Measurements from ENCODE around the gene PJA2.
"Not testable (repeated sequence)": the region's sequence is repeated elsewhere in the genome, so short reads cannot be mapped to it uniquely, and the experiment has no call there.

The PJA2 gene

GRCh38 chr5:109409844-109410388 lies at the start of gene PJA2:
Gene PJA2 (minus strand): TSS chr5:109409974. CDS start chr5:109383433, 26,541 bp downstream.
- peak; percentile 88 for ATAC-seq

- peak; percentile 98 to 99 for ATAC-seq
These were observed 45.9 kb upstream of the PJA2 start for GRCh38 chr5:109455598-109456096.

- ATAC-seq, result no peak
These were observed 45.1 kb upstream of the PJA2 start for GRCh38 chr5:109454731-109455505.

- no peak for ATAC-seq
These were observed 43.5 kb upstream of the PJA2 start for GRCh38 chr5:109453251-109453650.

- no peak for ATAC-seq
These were observed 42.9 kb upstream of the PJA2 start for GRCh38 chr5:109452661-109453060.

GRCh38 chr5:109451146-109451545 lies 41.4 kb upstream of the PJA2 start:
- no peak for ATAC-seq

GRCh38 chr5:109450129-109450877 lies 40.5 kb upstream of the PJA2 start:
- no peak for ATAC-seq

GRCh38 chr5:109448838-109449237 lies 39.1 kb upstream of the PJA2 start:
- ATAC-seq, result no peak

GRCh38 chr5:109439590-109439989 lies 29.8 kb upstream of the PJA2 start:
- no peak for ATAC-seq

- no peak for ATAC-seq
These were observed 16.3 kb upstream of the PJA2 start for GRCh38 chr5:109426075-109426474.

GRCh38 chr5:109425521-109425920 lies 15.7 kb upstream of the PJA2 start:
- ATAC-seq, result not testable (repeated sequence)

- ATAC-seq, result no peak
These were observed 12.2 kb upstream of the PJA2 start for GRCh38 chr5:109421956-109422355.

GRCh38 chr5:109418712-109419352 lies 9.1 kb upstream of the PJA2 start:
- no peak for ATAC-seq

GRCh38 chr5:109416882-109417281 lies 7.1 kb upstream of the PJA2 start:
- no peak for ATAC-seq

GRCh38 chr5:109413921-109414461 lies 4.2 kb upstream of the PJA2 start:
- ATAC-seq, result not testable (repeated sequence)

GRCh38 chr5:109413458-109413857 lies 3.7 kb upstream of the PJA2 start:
- ATAC-seq, result no peak

GRCh38 chr5:109412981-109413402 lies 3.2 kb upstream of the PJA2 start:
- no peak for ATAC-seq

- ATAC-seq, result no peak
These were observed 1.9 kb upstream of the PJA2 start for GRCh38 chr5:109411627-109412026.

- no peak for ATAC-seq
These were observed 1.4 kb upstream of the PJA2 start for GRCh38 chr5:109411149-109411514.

- ATAC-seq, result no peak
These were observed 795 bp upstream of the PJA2 start for GRCh38 chr5:109410389-109411148.

GRCh38 chr5:109408991-109409843 lies 557 bp downstream of the PJA2 start:
- ATAC-seq, result peak; percentile 31 to 41
